Upper lobe of left lung (tissue), 4 donors: ENCODE results near the gene UNC79.

Experiments used
- POLR2A ChIP-seq, 4 donors: fragments of 450-650 bp; IDR thresholded peaks; one replicate each; pipeline ENCODE4 v1.5.1; 2016 to 2017; ENCODE audit warnings: antibody characterized with exemption in 4 of 4, mild to moderate bottlenecking in 2 of 4
- POLR2AphosphoS5 ChIP-seq, 2 donors: sonication (generic); formaldehyde crosslinking; IDR thresholded peaks; one replicate each; pipeline ENCODE4 v1.5.1; 2017; ENCODE audit warnings: antibody characterized with exemption in 2 of 2
- TF ChIP-seq, protein P1 (sequence below), 6 experiments: fragments of 450-650 bp in 4 of 6; fragments of 200-600 bp in 2 of 6; sonication (generic) in 2 of 6; IDR thresholded peaks; one replicate each; pipeline ENCODE4 v1.5.1; 2016 to 2019; ENCODE audit warnings: antibody characterized with exemption in 6 of 6

DNA sequence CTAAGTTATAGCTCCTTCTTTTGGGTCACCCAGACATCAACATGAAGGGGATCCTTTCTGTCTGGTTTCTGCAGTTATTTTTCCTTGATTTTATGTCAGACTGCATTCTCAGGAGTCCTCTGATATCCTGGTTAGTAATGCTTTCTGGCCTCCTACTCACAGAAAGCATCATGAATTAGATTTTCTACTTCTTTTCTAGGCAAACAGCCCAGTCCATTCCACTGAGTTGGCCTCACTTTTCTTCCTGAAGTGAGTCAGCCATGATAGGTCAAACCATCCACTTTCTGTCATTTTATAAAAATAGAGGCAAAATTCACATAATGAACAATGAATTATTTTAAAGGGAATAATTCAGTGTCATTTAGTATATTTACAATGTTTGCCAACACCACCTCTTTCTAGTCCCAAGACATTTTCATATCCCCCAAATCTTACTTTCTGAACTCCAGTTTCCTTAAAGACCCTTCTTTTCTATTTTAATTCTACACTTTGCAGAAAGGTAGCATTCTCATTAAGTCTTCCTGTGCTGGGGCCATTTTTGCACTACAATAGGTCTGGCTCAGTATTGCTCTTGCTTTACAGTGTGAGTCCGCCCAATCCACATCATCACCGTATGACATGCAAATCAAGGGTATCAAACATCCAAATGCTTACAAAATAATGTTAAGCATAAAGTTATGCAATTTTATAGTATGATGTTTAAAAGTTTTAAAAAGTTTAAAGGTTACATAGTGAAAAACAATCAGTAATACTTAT is 95.1 kb downstream of the UNC79 start:
- TF ChIP-seq, protein P1, sequence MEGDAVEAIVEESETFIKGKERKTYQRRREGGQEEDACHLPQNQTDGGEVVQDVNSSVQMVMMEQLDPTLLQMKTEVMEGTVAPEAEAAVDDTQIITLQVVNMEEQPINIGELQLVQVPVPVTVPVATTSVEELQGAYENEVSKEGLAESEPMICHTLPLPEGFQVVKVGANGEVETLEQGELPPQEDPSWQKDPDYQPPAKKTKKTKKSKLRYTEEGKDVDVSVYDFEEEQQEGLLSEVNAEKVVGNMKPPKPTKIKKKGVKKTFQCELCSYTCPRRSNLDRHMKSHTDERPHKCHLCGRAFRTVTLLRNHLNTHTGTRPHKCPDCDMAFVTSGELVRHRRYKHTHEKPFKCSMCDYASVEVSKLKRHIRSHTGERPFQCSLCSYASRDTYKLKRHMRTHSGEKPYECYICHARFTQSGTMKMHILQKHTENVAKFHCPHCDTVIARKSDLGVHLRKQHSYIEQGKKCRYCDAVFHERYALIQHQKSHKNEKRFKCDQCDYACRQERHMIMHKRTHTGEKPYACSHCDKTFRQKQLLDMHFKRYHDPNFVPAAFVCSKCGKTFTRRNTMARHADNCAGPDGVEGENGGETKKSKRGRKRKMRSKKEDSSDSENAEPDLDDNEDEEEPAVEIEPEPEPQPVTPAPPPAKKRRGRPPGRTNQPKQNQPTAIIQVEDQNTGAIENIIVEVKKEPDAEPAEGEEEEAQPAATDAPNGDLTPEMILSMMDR (IDR thresholded peaks at IDR 0.05): no peak
- TF ChIP-seq POLR2AphosphoS5 (IDR thresholded peaks at IDR 0.05) (no peak), POLR2A (IDR thresholded peaks at IDR 0.05) (no peak)
